GM19463 (cell line): ENCODE results near the gene PGAM2.
"Not testable (repeated sequence)": the region's sequence is repeated elsewhere in the genome, so short reads cannot be mapped to it uniquely, and the experiment has no call there.

Experiments used
- ATAC-seq: cut with Tn5 transposase; IDR thresholded peaks from one replicate; pipeline ENCODE4 v1.9.1; 2021; ENCODE audit warnings: mild to moderate bottlenecking, moderate library complexity; ENCODE audit not compliant: unreplicated experiment

Gene PGAM2

GRCh38 chr7:44033971-44034844 is 31.2 kb downstream of the PGAM2 start:
- not testable (repeated sequence) for ATAC-seq

GRCh38 chr7:44032031-44032430 is 33.3 kb downstream of the PGAM2 start:
- not testable (repeated sequence) for ATAC-seq

GRCh38 chr7:44031319-44031718 is 34.0 kb downstream of the PGAM2 start:
- ATAC-seq = not testable (repeated sequence)

GRCh38 chr7:44030029-44030428 is 35.3 kb downstream of the PGAM2 start:
- not testable (repeated sequence) for ATAC-seq

- not testable (repeated sequence) for ATAC-seq
Measured at GRCh38 chr7:44029433-44029832, 35.9 kb downstream of the PGAM2 start.

- ATAC-seq = not testable (repeated sequence)
Measured at GRCh38 chr7:44022796-44023467, 42.4 kb downstream of the PGAM2 start.

- not testable (repeated sequence) for ATAC-seq
Measured at GRCh38 chr7:44022069-44022468, 43.3 kb downstream of the PGAM2 start.

GRCh38 chr7:44019825-44020224 is 45.5 kb downstream of the PGAM2 start:
- not testable (repeated sequence) for ATAC-seq

GRCh38 chr7:44018857-44019807 is 46.2 kb downstream of the PGAM2 start:
- peak; percentile 91 for ATAC-seq

GRCh38 chr7:44015090-44015489 is 50.3 kb downstream of the PGAM2 start:
- ATAC-seq = not testable (repeated sequence)
